NCI-H524 treated with DMSO at 0.1 percent for 48 hours (cell line): ENCODE measurements around the gene RILPL2.
"Not testable (repeated sequence)": the region's sequence is repeated elsewhere in the genome, so short reads cannot be mapped to it uniquely, and the experiment has no call there.

ENCODE experiments used
- DNase-seq: peaks from one replicate; lab custom pipeline; 2025; lab: John Stamatoyannopoulos, UW

RILPL2 gene

GRCh38 chr12:123449856-123450255 lies 13.4 kb upstream of the RILPL2 start:
- no peak for DNase-seq

GRCh38 chr12:123449249-123449733 lies 12.8 kb upstream of the RILPL2 start:
- no peak for DNase-seq

GRCh38 chr12:123446333-123446713 lies 9.8 kb upstream of the RILPL2 start:
- no peak for DNase-seq

- DNase-seq, result no peak
Observed at GRCh38 chr12:123445388-123446332, 9.2 kb upstream of the RILPL2 start.

- no peak for DNase-seq
Observed at GRCh38 chr12:123444092-123445026, 7.9 kb upstream of the RILPL2 start.

GRCh38 chr12:123442774-123443173 lies 6.3 kb upstream of the RILPL2 start:
- DNase-seq, result no peak

GRCh38 chr12:123441523-123442164 lies 5.2 kb upstream of the RILPL2 start:
- no peak for DNase-seq

- no peak for DNase-seq
Observed at GRCh38 chr12:123435636-123436016, 858 bp downstream of the RILPL2 start.

- DNase-seq, result no peak
Observed at GRCh38 chr12:123433615-123434014, 2.9 kb downstream of the RILPL2 start.

- not testable (repeated sequence) for DNase-seq
Observed at GRCh38 chr12:123431951-123432817, 4.3 kb downstream of the RILPL2 start.

- not testable (repeated sequence) for DNase-seq
Observed at GRCh38 chr12:123429101-123429500, 7.4 kb downstream of the RILPL2 start.

GRCh38 chr12:123428591-123428990 lies 7.9 kb downstream of the RILPL2 start:
- DNase-seq, result no peak

GRCh38 chr12:123427036-123427769 lies 9.3 kb downstream of the RILPL2 start:
- no peak for DNase-seq

GRCh38 chr12:123421314-123421713 lies 15.2 kb downstream of the RILPL2 start:
- DNase-seq, result no peak

GRCh38 chr12:123410041-123410412 lies 26.5 kb downstream of the RILPL2 start:
- no peak for DNase-seq

GRCh38 chr12:123409284-123410040 lies 27.0 kb downstream of the RILPL2 start:
- not testable (repeated sequence) for DNase-seq

- not testable (repeated sequence) for DNase-seq
Observed at GRCh38 chr12:123408619-123409018, 27.9 kb downstream of the RILPL2 start.

GRCh38 chr12:123407934-123408333 lies 28.6 kb downstream of the RILPL2 start:
- not testable (repeated sequence) for DNase-seq

GRCh38 chr12:123407269-123407668 lies 29.2 kb downstream of the RILPL2 start:
- not testable (repeated sequence) for DNase-seq

- no peak for DNase-seq
Observed at GRCh38 chr12:123404581-123404980, 31.9 kb downstream of the RILPL2 start.
